ENCODE measurements around the gene TMEM39A.

The TMEM39A gene

GRCh38 chr3:119396870-119397269 lies 66.5 kb downstream of the TMEM39A start:
- no peak for DNase-seq

GRCh38 chr3:119395923-119396358 lies 67.5 kb downstream of the TMEM39A start:
- no peak for DNase-seq

GRCh38 chr3:119388577-119388976 lies 74.8 kb downstream of the TMEM39A start:
- DNase-seq = no peak

- no peak for DNase-seq
These were observed 81.3 kb downstream of the TMEM39A start for GRCh38 chr3:119382134-119382533.

- DNase-seq = no peak
These were observed 82.7 kb downstream of the TMEM39A start for GRCh38 chr3:119380697-119381096.

All from activated gamma-delta T cell (primary cell).